ENCODE measurements around the gene SPATS2.

The SPATS2 gene

DNA sequence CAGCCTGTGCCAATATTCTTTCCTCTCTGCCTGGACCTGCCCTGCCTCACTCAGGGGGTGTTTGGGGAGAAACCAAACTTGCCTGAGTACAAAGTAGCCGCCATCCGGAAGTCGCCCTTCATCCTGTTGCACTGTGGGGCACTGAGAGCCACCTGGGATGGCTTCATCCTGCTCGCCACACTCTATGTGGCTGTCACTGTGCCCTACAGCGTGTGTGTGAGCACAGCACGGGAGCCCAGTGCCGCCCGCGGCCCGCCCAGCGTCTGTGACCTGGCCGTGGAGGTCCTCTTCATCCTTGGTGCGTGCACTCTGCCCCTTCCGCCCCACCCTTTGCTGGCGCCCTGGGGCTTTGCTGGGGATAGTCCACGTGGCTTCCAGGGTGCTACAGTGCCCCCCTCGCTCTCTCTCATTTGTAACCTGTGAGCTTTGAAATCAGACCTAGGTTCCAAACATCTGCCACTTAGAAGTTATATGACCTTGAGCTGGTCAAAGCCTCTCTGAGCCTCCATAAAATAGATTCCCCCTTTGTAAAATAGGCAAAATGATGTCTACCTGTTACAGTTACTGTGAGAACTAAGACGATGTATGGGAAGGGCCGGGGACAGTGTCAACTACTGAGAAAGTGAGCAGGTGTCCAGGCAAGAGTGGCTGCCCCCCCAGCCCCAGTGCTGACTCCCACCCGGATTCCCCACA is 176.1 kb downstream of the SPATS2 start:
- DNase-seq = no peak

DNA sequence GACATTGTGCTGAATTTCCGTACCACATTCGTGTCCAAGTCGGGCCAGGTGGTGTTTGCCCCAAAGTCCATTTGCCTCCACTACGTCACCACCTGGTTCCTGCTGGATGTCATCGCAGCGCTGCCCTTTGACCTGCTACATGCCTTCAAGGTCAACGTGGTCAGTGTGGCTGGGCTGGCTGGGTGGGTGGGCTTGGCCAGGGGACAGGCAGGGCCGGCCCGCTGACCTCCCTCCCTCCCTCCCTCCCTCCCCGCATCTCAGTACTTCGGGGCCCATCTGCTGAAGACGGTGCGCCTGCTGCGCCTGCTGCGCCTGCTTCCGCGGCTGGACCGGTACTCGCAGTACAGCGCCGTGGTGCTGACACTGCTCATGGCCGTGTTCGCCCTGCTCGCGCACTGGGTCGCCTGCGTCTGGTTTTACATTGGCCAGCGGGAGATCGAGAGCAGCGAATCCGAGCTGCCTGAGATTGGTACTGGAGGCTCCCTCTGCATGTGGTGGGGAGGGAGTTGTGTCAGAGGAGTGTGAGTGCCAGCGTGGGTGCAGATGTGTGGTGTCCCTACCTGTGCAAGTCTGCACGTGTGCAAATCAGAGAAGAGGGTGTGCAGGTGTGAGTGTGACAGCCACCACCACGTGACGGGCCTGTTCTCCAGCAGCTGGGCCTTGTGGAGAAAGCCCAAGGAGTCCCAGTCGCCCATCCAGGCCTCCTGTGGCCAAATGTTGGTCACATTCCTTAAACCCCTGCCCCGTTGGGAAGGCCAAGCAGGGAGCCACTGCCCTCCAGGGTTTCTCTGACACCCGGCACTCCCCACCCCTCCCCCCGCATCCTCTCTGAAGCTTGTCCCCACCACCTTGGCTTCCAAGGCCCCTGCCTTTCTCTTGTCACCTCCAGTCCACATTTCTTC is 176.9 kb downstream of the SPATS2 start:
- DNase-seq = no peak

DNA sequence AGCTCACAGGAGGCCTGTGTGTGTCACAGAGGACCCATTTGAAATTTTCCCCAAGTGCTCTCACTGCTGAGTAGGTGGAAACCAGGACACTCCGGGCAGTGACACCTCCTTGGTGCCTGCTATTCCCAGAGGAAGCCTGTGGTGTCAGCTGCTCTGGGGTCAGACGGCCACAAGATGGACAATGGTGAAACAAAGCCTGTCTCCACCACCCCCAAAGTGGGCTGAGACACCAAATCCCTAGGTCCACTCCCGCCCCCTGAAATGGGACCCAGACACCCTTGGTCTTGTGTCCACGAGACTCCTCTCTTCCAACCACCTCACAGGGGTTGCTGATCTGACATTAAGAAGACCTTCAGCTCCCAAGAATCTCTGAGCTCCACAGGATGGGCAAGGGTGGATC is 178.6 kb downstream of the SPATS2 start:
- DNase-seq = no peak

DNA sequence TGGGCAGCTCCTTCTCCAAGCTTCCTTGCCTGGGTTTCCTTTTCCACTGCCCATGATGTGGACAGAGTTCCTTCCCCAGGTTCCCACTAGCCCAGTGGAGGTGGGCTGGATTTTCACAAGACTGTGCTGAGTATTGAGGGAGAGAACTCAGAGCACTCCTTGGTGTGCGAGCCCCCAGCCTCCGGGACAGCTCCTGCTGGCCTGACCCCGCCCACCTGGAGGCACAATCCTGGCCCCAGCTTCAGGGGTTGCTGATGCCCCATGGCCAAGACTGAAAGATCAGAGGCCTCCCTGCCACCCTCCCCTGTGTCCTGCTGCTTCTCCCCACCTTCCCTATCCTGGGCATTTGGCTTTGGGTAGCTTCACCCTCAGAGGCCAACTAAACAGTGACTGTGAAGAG is 179.2 kb downstream of the SPATS2 start:
- no peak for DNase-seq

DNA sequence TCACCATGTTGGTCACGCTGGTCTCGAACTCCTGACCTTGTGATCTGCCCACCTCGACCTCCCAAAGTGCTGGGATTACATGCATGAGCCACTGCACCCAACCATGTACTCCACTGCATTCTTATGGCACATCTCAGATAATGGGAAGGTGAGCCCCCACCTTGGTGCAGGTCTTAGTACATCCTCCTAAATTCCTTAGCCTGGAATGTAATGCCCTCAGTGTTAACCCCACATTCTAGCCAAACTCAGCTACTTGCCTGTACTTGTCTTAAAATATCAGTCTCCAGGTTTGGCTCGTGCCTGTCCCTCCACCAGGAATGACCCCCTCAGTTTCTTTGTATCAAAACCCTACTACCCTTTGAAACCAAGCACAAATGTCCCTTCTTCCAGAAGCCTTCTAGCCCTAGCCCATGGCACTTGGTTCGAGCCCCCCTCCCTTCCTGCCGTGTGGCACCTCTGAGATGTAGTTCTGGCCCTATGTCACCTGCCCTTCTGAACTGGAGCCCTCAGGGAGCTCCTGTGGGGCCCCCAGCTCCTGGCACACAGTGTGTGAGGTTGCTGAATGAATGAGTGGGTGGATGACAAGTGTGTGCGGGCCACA is 179.9 kb downstream of the SPATS2 start:
- no peak for DNase-seq

DNA sequence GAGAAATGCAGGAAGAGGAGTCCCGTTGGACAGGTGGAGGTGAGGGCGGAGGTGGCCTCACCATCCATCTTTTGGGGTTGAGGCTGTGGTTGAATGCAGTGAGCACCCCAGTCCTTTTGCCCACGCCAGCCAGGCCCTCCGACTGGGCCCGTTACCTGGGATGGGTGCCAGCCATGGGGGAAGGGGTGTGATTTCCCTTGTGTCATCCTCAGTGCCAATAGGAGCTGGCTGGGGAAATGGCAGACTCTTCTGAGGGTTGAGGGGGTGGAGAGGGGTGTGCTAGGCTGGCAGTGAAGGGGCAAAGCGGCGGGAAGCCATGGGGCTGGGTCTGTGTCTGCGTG is 181.2 kb downstream of the SPATS2 start:
- DNase-seq = no peak

DNA sequence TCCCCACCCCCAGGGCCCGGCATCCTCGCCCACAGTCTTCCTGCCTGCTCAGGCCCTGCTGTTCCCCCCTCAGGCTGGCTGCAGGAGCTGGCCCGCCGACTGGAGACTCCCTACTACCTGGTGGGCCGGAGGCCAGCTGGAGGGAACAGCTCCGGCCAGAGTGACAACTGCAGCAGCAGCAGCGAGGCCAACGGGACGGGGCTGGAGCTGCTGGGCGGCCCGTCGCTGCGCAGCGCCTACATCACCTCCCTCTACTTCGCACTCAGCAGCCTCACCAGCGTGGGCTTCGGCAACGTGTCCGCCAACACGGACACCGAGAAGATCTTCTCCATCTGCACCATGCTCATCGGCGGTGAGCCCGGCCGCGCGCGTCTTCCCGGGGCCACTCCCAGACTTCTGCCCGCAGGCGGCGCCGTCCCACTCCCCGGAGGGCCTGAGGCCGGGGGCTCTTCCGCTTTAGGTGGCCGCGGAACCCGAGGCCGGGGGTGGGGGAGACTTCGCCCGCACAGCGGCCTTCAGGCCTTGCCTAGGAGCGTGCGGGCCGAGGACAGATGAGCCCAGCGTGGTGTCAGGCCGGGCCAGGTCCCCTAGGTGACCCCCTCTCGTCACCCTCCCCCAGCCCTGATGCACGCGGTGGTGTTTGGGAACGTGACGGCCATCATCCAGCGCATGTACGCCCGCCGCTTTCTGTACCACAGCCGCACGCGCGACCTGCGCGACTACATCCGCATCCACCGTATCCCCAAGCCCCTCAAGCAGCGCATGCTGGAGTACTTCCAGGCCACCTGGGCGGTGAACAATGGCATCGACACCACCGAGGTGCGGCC is 181.8 kb downstream of the SPATS2 start:
- DNase-seq = no peak

DNA sequence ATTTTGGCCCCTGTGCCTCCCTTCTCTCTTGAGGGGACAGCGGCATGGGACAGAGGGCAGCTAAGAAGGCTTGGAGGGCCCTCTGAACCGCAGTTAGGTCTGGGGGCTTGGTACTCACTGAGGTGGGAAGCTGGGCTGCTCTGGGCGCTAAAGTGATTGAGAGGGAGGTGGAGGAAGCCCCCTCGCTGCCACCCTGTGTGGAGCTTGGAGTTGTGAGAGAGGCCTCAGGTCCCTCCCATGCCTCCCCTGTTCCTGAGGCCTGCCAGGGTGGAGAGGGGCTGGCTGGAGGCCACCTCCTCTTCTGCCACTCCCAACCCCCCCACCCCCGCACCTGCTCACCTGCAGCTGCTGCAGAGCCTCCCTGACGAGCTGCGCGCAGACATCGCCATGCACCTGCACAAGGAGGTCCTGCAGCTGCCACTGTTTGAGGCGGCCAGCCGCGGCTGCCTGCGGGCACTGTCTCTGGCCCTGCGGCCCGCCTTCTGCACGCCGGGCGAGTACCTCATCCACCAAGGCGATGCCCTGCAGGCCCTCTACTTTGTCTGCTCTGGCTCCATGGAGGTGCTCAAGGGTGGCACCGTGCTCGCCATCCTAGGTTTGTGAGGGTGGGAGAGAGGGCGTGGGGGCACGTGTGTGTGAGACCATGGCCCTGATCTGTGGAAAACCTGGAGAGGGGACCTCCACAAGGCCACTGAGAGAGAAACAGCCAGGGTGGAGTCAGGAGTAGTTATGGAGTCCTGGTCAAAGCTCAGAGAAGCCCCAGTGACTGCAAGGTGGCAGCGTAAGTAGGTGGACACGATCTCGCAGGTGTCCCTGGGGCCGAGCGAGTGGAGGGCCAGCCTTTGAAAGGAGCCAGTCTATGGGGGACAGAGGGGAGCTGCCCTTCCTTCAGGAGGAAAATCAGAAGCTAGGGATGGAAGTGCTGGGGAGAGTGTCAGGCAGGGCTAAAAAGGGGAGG is 182.8 kb downstream of the SPATS2 start:
- DNase-seq = no peak

DNA sequence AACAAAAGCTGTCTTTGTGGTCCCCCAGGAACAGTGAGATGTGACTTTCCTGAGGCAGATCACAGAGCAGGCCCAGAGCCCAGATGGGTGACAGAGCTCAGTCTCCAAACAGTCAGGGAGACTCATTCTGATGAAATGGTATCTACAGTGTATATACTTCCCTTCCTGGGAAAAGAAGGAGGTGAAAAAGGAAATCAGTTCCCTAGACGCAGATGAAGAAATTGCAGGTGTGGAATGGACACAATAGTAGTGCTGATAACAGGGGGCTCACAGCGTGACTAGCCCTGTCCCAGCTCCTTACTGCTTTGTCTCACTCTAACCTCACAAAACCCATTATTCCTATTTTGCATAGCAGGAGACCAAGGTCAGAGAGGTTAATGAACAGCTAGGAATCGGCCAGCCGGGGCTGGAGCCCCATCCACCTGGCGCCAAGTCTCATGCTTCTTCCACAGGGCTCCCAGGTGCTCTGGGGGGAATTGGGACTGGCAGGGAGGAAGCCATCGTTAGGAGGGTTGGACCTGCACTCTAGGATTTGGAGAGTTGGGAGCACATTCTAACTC is 183.5 kb downstream of the SPATS2 start:
- DNase-seq = no peak

DNA sequence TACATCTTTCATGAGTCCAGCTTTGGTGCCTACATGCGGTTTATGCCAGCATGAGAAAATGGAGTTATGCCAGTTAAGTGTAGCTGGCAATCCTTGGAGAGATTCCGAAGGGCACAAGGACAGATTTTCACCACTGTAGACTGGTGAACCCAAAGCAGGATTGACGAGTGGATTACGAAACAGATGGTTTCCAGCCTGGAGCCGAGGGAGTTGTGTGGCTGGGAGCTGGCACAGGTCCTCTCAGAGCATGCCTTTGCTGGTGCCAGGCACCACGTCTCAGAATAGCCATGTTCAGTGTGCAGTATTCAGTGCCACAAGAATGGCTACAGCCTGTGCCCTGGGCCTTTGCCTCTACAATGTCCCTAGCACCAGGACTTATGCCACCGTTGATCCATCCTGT is 184.8 kb downstream of the SPATS2 start:
- no peak for DNase-seq

DNA sequence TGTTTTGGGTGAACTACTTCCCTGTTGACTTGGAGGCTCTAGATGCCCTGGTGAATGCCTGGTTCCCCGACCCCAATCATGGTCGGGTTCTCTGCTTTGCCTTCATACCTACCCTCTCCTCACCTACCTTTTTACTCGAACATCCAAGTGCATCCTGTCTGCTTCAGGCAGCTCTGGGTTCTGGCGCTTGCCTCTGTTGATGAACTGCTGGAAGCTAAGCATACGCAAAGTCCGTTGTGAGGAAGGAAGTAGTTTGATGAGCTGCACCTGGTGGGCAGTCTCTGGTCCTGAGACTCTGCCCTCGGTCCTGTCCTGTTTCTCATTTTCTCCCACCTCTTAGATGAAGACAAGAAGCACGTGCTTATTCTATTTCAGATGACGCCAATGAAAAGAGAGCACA is 185.2 kb downstream of the SPATS2 start:
- no peak for DNase-seq

DNA sequence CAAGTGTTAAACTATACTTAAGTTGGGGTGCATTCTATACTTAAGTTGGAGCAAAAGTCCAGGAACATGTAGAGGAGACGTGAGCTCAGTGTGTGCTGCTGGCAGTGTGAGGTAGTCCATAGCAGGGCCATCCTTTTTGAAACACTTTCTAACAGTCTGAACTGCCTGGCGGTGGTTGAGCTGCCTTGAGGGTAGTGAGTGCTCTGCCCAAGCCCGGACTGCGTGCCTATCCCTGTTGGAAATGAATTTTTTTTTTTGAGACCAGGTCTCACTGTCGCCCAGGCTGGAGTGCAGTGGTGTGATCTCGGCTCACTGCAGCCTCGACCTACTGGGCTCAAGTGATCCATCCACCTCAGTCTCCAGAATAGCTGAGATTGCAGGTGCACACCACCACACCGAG is 185.6 kb downstream of the SPATS2 start:
- DNase-seq = no peak

DNA sequence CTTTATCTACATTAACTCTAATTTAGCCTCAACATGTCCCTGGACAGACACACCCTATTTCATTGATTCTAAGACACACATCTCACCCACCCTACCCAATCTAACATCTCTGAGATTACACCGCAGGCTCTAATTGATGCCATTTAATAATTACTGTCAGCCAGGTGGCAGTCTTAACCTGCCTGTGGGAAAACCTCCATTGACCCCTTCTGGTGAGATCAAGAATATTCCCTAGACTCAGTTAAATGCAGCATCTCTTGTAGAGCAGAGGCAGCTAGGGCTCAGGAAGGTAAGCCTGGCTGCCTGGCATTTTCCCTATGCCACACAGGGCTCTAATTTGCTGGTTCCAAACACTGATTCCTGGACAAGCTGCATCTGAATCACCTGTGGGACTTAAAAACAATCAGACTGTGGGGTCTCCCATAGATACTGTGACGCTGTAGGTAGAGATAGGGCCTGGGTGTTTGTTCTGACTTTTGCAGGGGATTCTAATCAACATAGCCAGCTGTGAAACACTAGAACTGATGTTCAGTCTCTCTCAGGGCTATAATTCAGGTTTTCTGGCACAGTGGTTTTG is 186.3 kb downstream of the SPATS2 start:
- peak; percentile 8 for DNase-seq

DNA sequence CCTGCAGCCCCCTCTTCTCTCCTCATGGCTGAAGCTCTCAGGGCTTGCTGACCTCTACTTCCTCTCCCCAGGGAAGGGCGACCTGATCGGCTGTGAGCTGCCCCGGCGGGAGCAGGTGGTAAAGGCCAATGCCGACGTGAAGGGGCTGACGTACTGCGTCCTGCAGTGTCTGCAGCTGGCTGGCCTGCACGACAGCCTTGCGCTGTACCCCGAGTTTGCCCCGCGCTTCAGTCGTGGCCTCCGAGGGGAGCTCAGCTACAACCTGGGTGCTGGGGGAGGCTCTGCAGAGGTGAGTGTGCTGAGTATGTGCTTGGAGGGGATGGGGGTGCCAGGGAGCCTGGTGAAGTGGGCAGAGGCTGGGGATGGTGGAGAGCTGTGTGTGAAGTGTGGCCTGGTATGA is 187.0 kb downstream of the SPATS2 start:
- DNase-seq = no peak

DNA sequence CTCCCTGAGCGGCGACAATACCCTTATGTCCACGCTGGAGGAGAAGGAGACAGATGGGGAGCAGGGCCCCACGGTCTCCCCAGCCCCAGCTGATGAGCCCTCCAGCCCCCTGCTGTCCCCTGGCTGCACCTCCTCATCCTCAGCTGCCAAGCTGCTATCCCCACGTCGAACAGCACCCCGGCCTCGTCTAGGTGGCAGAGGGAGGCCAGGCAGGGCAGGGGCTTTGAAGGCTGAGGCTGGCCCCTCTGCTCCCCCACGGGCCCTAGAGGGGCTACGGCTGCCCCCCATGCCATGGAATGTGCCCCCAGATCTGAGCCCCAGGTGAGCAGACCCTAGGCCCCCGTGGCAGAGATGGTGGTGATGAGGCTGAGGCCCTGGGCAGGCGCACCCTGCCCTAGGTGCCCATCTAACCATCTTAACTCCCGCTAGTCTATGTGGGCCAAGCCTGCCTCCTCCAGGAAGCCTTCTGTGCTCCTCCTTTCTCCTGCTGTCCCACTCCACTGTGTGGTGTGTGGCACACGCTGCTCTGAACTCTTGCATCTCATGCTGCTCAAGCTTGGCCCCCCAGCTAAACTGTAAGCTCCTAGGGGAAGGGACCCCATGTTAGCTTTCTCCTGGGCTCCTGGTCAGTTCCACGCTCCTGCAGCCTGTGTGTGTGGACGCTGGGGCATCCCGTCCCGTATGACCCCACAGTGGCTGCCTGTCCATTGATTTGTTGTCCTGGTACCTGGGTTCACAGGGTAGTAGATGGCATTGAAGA is 188.5 kb downstream of the SPATS2 start:
- no peak for DNase-seq

DNA sequence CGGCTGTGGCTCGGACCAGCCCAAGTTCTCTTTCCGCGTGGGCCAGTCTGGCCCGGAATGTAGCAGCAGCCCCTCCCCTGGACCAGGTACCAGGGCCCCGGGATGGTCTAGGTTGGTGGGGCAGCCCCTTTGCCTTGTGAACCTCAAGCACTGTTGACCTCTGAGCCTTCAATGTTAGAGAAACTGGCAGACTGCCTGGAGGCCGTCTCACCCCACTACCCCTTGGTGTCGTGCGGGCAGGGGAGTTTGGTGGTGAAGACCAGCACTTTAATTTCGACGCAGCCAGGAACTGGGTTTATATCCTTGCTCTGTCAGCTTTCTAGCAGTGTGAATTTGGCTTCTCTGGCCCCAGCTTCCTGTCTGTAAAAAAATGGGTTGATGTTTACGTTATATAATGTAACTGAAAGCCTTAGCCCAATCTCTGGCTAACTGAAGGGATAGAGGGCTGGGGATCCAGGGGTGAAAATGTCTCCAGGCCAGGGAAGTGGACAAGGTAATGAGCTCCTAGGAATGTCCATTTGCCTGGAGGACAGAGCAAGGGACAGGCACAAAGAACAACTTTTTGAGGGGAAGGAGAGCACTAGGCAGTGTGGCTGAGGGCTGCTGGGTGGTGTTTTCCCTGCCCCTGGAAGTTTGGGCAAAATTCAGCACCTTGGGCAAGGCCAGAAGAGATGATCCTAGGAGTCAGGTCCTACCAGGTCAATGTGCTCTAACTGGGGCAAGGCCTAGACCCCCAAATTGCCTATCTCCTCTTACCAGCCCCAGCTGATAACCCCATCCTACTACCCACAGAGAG is 189.3 kb downstream of the SPATS2 start:
- no peak for DNase-seq

DNA sequence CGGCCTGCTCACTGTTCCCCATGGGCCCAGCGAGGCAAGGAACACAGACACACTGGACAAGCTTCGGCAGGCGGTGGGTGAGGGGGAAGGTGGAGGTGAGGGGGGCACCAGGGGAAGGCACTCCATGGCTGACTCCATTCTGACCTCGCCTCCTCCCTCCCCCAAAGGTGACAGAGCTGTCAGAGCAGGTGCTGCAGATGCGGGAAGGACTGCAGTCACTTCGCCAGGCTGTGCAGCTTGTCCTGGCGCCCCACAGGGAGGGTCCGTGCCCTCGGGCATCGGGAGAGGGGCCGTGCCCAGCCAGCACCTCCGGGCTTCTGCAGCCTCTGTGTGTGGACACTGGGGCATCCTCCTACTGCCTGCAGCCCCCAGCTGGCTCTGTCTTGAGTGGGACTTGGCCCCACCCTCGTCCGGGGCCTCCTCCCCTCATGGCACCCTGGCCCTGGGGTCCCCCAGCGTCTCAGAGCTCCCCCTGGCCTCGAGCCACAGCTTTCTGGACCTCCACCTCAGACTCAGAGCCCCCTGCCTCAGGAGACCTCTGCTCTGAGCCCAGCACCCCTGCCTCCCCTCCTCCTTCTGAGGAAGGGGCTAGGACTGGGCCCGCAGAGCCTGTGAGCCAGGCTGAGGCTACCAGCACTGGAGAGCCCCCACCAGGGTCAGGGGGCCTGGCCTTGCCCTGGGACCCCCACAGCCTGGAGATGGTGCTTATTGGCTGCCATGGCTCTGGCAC is 190.1 kb downstream of the SPATS2 start:
- no peak for DNase-seq

DNA sequence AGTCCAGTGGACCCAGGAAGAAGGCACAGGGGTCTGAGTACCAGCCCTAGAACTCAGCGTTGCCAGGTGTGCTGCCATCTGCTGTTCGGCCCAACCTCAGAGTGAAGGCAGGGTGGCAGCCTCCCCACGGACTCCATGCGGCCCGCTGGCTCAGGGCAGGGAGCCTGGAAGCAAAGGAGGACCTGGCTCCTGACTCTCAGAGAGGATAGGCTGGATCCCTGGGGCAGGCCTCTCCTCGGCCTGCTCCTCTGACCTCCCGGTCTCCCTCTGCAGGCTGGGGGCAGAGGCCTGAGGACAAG is 190.6 kb downstream of the SPATS2 start:
- DNase-seq = no peak

DNA sequence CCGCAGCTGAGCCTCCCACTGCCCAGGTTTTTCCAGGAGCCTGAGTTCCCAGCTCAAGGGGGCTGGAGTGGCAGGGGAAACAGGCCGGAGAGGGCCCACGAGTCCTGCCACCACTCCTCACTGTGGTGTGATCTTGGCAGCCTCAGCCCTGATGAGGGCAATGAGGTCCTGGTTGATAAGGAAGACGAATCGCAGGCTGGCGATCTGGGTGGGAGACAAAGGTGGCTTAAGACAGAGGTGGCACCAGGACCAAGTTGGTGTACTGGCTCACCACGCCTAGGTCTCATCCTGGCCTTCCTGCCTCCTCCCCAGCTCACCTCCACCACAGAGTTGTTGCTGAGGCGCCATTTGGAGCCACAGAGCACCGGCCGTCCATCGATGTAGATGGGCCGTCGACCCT is 191.3 kb downstream of the SPATS2 start:
- no peak for DNase-seq
